ENCODE results near the gene STOML1.

GRCh38 chr15:73944161-73945129 lies 47.6 kb downstream of the STOML1 start:
- TF ChIP-seq CTCF (conservative IDR thresholded peaks at IDR 0.05; ENCODE audit: low read length) (no peak), EZH2phosphoT487 (IDR thresholded peaks at IDR 0.05; ENCODE audit: borderline replicate concordance) (no peak)
